H1 (cell line): Measurements from ENCODE around the gene NFIC.

Source experiments
- EZH2 ChIP-seq: fragments of 200-600 bp; sonication (generic); IDR thresholded peaks from 2 replicates; pipeline ENCODE4 v1.7.1; 2012; ENCODE audit warnings: low read depth, mild to moderate bottlenecking, moderate library complexity, low read length, inconsistent platforms; ENCODE audit not compliant: severe bottlenecking
- NRF1 ChIP-seq: IDR thresholded peaks from 2 replicates; pipeline ENCODE4 v1.6.1; 2011; ENCODE audit warnings: mild to moderate bottlenecking, low read depth, low read length, improper control_type of control experiment
- POLR2A ChIP-seq, 2 experiments: IDR thresholded peaks; 1 replicate in 1 of 2; 2 replicates in 1 of 2; pipeline ENCODE4 v1.6.1; 2011; ENCODE audit warnings: low read depth in 2 of 2, low read length in 2 of 2, mild to moderate bottlenecking in 2 of 2; ENCODE audit errors: control extremely low read depth in 1 of 2
- RFX5 ChIP-seq: IDR thresholded peaks from 2 replicates; pipeline ENCODE4 v1.6.1; 2011; ENCODE audit warnings: low read depth, low read length, improper control_type of control experiment, borderline replicate concordance
- TAF7 ChIP-seq: optimal IDR thresholded peaks from 2 replicates; pipeline ENCODE3; 2011; ENCODE audit warnings: low read depth, mild to moderate bottlenecking, inconsistent platforms, low read length, moderate library complexity, borderline replicate concordance
- TBP ChIP-seq: IDR thresholded peaks from 2 replicates; pipeline ENCODE4 v1.6.1; 2011; ENCODE audit warnings: low read depth, low read length, improper control_type of control experiment
- TCF12 ChIP-seq: IDR thresholded peaks from 2 replicates; pipeline ENCODE4 v1.6.1; 2011; ENCODE audit warnings: low read depth, mild to moderate bottlenecking, low read length
- TF ChIP-seq, protein P1 (sequence below), 3 experiments: IDR thresholded peaks; 1 replicate in 2 of 3; 2 replicates in 1 of 3; pipeline versions ENCODE4 v1.5.1 to v1.6.1; 2011; ENCODE audit warnings: low read length in 3 of 3, mild to moderate bottlenecking in 3 of 3, inconsistent platforms in 2 of 3, low read depth in 1 of 3, moderate library complexity in 1 of 3; ENCODE audit not compliant: insufficient read depth in 1 of 3; ENCODE audit errors: control extremely low read depth in 1 of 3

DNA sequence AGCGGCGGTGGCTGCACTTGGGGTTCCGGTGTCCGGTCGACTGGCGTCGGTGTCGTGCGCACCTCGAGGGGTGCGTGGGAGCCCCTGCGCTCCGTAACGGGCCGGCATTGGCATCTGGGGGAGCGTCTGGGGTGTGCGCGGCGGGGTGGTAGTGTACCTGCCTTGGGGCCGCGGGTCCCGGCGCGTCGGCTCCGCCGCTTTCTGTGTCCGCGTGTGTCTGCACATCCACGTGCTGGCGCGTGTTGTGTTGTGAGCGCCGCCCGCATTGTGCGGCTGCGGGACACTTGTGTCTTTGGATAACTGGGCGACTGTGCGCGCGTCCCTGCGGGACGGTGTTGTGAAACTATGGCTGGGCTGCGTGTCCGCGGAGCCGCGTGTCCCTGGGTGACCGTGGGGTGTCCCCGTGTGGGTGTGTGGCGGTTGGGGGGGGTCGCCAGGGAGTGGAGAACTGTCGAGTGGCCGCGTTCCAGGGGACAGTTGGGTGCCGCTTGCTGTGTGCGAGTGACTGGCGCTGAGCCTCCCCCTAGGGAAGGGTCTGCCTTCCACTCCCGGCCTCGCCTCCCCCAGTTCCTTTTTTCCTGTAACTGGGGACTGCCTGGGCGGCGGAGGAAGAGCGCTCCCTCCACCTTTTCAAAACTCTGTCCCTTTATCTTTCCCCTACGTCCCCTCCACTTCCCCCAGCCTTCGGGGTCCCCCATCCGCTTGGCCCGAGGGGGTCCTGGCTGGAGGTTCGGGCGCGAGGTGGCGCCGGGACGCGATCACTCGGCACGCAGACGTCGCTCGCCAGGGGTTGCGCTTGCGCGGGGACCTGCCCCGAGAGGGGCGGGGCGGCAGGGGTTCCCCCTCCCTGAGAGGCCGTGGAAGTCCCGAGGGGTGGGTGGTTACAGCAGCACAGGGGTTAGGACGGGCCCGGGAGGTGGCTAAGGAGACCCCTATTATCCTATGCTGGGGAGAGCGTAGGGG is 5.7 kb upstream of the NFIC start:
- TF ChIP-seq TAF7 (no peak), EZH2 (peak; percentile 94), TBP (no peak), TCF12 (no peak), NRF1 (no peak), RFX5 (no peak), POLR2A (IDR thresholded peaks at IDR 0.05; ENCODE audit: control extremely low read depth in 1 of 2, low read depth in 2 of 2, low read length in 2 of 2) (no peak)
- TF ChIP-seq, protein P1, sequence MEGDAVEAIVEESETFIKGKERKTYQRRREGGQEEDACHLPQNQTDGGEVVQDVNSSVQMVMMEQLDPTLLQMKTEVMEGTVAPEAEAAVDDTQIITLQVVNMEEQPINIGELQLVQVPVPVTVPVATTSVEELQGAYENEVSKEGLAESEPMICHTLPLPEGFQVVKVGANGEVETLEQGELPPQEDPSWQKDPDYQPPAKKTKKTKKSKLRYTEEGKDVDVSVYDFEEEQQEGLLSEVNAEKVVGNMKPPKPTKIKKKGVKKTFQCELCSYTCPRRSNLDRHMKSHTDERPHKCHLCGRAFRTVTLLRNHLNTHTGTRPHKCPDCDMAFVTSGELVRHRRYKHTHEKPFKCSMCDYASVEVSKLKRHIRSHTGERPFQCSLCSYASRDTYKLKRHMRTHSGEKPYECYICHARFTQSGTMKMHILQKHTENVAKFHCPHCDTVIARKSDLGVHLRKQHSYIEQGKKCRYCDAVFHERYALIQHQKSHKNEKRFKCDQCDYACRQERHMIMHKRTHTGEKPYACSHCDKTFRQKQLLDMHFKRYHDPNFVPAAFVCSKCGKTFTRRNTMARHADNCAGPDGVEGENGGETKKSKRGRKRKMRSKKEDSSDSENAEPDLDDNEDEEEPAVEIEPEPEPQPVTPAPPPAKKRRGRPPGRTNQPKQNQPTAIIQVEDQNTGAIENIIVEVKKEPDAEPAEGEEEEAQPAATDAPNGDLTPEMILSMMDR (IDR thresholded peaks at IDR 0.05; ENCODE audit: control extremely low read depth in 1 of 3, insufficient read depth in 1 of 3, low read depth in 1 of 3, low read length in 3 of 3): no peak
